ENCODE results near the gene C12orf43. TPM values are rescaled to one million over a fixed set of nuclear protein-coding genes. Genes with fewer than 3 reads are reported as not detected.

C12orf43 gene
- polyA plus RNA-seq, 1 donor (not counting 4 experiments of a cell fraction or from before 2014, with no cell fraction given), result 12.8 TPM

DNA sequence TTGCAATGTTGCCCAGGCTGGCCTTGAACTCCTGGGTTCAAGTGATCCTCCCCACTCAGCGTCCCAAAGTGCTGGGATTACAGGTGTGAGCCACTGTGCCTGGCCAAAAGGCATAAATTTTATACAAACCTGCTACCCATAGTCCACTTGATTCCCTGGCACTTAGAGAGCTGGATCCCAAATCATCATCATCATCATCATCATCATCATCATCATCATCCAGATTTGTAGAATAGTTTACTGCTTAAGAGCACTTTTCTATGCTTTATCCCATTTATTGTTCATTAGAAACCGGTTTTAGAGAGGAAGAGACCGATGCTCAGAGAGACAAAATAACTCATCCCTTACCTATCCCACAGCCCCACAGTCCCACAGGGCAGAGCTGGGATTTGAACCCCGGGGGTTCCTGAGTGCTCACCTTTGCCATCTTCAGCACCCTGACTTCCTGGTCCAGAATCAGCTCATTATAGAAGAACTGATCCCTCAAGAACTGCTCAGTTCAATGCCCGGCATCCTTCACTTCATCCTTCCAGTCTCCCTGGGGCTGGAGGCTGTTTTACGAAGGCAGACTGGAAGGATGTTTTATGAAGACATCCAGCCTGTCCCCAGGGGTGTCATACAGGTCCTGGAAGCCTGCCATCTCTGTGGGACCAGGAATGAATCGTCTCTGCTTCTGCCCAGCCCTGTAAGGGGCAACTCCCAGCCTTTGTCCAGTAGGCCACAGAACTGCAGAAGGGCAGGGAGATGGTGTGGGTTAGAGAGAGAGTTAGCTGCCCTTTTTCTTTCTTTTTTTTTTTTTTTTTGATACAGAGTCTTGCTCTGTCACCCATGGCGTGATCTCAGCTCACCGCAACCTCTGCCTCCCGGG, 43.0 kb upstream of the C12orf43 start:
- Histone ChIP-seq H3K9me3 (ENCODE audit: control insufficient read depth, low read depth, low read length) (no peaks in the 10 kb centered on the region), H3K9ac (ENCODE audit: control insufficient read depth, extremely low read depth, insufficient read depth, low read length) (no peak overlapping the region), H3K27me3 (ENCODE audit: control insufficient read depth, extremely low read depth, insufficient read depth, low read length) (no peaks in the 10 kb centered on the region), H3K4me2 (ENCODE audit: control insufficient read depth, extremely low read depth, insufficient read depth, low read depth, low read length) (no peak overlapping the region), H4K20me1 (ENCODE audit: control insufficient read depth, extremely low read depth, insufficient read depth, low read length) (no peaks in the 10 kb centered on the region), H3K27ac (ENCODE audit: control insufficient read depth, insufficient read depth, low read length) (no peak overlapping the region), H3K4me3 (ENCODE audit: control insufficient read depth in 2 of 3, extremely low read depth in 1 of 3, insufficient read depth in 2 of 3, low read depth in 1 of 3, low read length in 3 of 3) (no peak overlapping the region), H3K4me1 (ENCODE audit: control insufficient read depth, extremely low read depth, insufficient read depth, low read length) (peaks cover 3% of the 10 kb centered on the region), H2AFZ (ENCODE audit: control insufficient read depth, low read length) (no peak overlapping the region), H3K79me2 (ENCODE audit: control insufficient read depth, insufficient read depth, low read length) (no peaks in the 10 kb centered on the region), H3K9me1 (ENCODE audit: control insufficient read depth, extremely low read depth, insufficient read depth, low read length) (no peaks in the 10 kb centered on the region), H3K36me3 (ENCODE audit: control insufficient read depth in 2 of 2, extremely low read depth in 1 of 2, insufficient read depth in 2 of 2, low read length in 2 of 2) (no peaks in the 10 kb centered on the region)
- FAIRE-seq (no peak), DNase-seq (ENCODE audit: low read depth, low spot score) (no peak)
- dilution Hi-C loops (cut with MboI; ENCODE audit: extremely low pct_ligation_motif_present, low sequenced_read_pairs), result no loop called here
- no peak for TF ChIP-seq EZH2 (IDR thresholded peaks at IDR 0.05; ENCODE audit: low read length)
- TF ChIP-seq, protein P1, sequence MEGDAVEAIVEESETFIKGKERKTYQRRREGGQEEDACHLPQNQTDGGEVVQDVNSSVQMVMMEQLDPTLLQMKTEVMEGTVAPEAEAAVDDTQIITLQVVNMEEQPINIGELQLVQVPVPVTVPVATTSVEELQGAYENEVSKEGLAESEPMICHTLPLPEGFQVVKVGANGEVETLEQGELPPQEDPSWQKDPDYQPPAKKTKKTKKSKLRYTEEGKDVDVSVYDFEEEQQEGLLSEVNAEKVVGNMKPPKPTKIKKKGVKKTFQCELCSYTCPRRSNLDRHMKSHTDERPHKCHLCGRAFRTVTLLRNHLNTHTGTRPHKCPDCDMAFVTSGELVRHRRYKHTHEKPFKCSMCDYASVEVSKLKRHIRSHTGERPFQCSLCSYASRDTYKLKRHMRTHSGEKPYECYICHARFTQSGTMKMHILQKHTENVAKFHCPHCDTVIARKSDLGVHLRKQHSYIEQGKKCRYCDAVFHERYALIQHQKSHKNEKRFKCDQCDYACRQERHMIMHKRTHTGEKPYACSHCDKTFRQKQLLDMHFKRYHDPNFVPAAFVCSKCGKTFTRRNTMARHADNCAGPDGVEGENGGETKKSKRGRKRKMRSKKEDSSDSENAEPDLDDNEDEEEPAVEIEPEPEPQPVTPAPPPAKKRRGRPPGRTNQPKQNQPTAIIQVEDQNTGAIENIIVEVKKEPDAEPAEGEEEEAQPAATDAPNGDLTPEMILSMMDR (optimal IDR thresholded peaks at IDR 0.05 in 1 of 3, IDR thresholded peaks at IDR 0.05 in 1 of 3, conservative IDR thresholded peaks at IDR 0.05 in 1 of 3; ENCODE audit: extremely low read depth in 1 of 3, insufficient read depth in 2 of 3, low read length in 3 of 3), result no peak

- Histone ChIP-seq H3K9ac (ENCODE audit: control insufficient read depth, extremely low read depth, insufficient read depth, low read length) (no peak overlapping the region), H2AFZ (ENCODE audit: control insufficient read depth, low read length) (no peak overlapping the region), H3K27ac (ENCODE audit: control insufficient read depth, insufficient read depth, low read length) (no peak overlapping the region), H3K36me3 (ENCODE audit: control insufficient read depth in 2 of 2, extremely low read depth in 1 of 2, insufficient read depth in 2 of 2, low read length in 2 of 2) (no peaks in the 10 kb centered on the region), H3K4me2 (ENCODE audit: control insufficient read depth, extremely low read depth, insufficient read depth, low read depth, low read length) (no peak overlapping the region), H3K27me3 (ENCODE audit: control insufficient read depth, extremely low read depth, insufficient read depth, low read length) (no peaks in the 10 kb centered on the region), H3K4me1 (ENCODE audit: control insufficient read depth, extremely low read depth, insufficient read depth, low read length) (peaks cover 3% of the 10 kb centered on the region), H3K9me1 (ENCODE audit: control insufficient read depth, extremely low read depth, insufficient read depth, low read length) (no peaks in the 10 kb centered on the region), H3K9me3 (ENCODE audit: control insufficient read depth, low read depth, low read length) (no peaks in the 10 kb centered on the region), H3K4me3 (ENCODE audit: control insufficient read depth in 2 of 3, extremely low read depth in 1 of 3, insufficient read depth in 2 of 3, low read depth in 1 of 3, low read length in 3 of 3) (no peak overlapping the region), H4K20me1 (ENCODE audit: control insufficient read depth, extremely low read depth, insufficient read depth, low read length) (no peaks in the 10 kb centered on the region), H3K79me2 (ENCODE audit: control insufficient read depth, insufficient read depth, low read length) (no peaks in the 10 kb centered on the region)
- dilution Hi-C loops (cut with MboI; ENCODE audit: extremely low pct_ligation_motif_present, low sequenced_read_pairs), result no loop called here
- TF ChIP-seq, protein P1 (optimal IDR thresholded peaks at IDR 0.05 in 1 of 3, IDR thresholded peaks at IDR 0.05 in 1 of 3, conservative IDR thresholded peaks at IDR 0.05 in 1 of 3; ENCODE audit: extremely low read depth in 1 of 3, insufficient read depth in 2 of 3, low read length in 3 of 3), result no peak
- TF ChIP-seq EZH2 (IDR thresholded peaks at IDR 0.05; ENCODE audit: low read length), result no peak
- FAIRE-seq (no peak), DNase-seq (ENCODE audit: low read depth, low spot score) (no peak)
Observed at GRCh38 chr12:121057794-121058193, 41.5 kb upstream of the C12orf43 start.
